Choroid plexus epithelial cell (primary cell): ENCODE measurements around the gene C5orf47.
"Not testable (repeated sequence)": the region's sequence is repeated elsewhere in the genome, so short reads cannot be mapped to it uniquely, and the experiment has no call there.

Experiments
- DNase-seq: peaks from one replicate; pipeline ENCODE4 v3.0.0-alpha.2; 2010; ENCODE audit warnings: low read depth
- H3K4me3 ChIP-seq: 2 replicates; pipeline ENCODE4 v1.5.1; 2011; ENCODE audit warnings: low read depth, mild to moderate bottlenecking, control low read depth, low read length, moderate library complexity
- CTCF ChIP-seq: conservative IDR thresholded peaks from 2 replicates; pipeline ENCODE4 v1.5.1; 2011; ENCODE audit warnings: low read depth, mild to moderate bottlenecking, control low read depth, inconsistent platforms, low read length, moderate library complexity

The C5orf47 gene

GRCh38 chr5:174008922-174009321, 20.0 kb downstream of the C5orf47 start:
- DNase-seq = no peak
- TF ChIP-seq CTCF = no peak
- H3K4me3 ChIP-seq = no peak overlapping the region

GRCh38 chr5:174010365-174010764, 21.4 kb downstream of the C5orf47 start:
- no peak for TF ChIP-seq CTCF
- no peak overlapping the region for H3K4me3 ChIP-seq
- no peak for DNase-seq

DNA sequence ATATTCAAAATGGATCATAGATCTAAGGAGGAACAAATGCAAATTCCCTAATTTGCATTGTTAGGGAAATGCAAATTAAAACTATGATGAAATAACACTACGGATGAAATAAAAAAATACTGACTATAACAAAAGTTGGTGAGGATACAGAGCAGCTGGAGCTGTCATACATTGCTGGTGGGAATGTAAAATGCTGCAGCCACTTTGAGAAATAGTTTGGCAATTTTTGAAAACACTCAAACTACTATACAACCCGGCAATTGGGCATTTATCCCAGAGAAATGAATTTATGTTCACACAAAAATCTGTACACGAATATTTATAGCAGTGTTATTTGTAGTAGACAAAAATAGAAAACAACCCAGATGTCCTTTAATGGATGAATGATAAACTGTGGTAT, 22.5 kb downstream of the C5orf47 start:
- no peak for TF ChIP-seq CTCF
- DNase-seq = no peak
- H3K4me3 ChIP-seq = no peak overlapping the region

GRCh38 chr5:174020069-174020927, 31.3 kb downstream of the C5orf47 start:
- DNase-seq = peak; percentile 79
- peak; percentile 73 for TF ChIP-seq CTCF
- not testable (repeated sequence) for H3K4me3 ChIP-seq

GRCh38 chr5:174020928-174021304, 31.9 kb downstream of the C5orf47 start:
- TF ChIP-seq CTCF = no peak
- DNase-seq = no peak

GRCh38 chr5:174022384-174023095, 33.6 kb downstream of the C5orf47 start:
- no peak overlapping the region for H3K4me3 ChIP-seq
- DNase-seq = no peak

More at GRCh38 chr5:174020928-174021304, 31.9 kb downstream of the C5orf47 start:
- no peak overlapping the region for H3K4me3 ChIP-seq

More at GRCh38 chr5:174022384-174023095, 33.6 kb downstream of the C5orf47 start:
- no peak for TF ChIP-seq CTCF
